Transverse colon (tissue), 4 donors: ENCODE measurements around the gene DAB2IP.

ENCODE experiments used
- EP300 ChIP-seq: sonication (generic); formaldehyde crosslinking; IDR thresholded peaks from one replicate; pipeline ENCODE4 v1.6.1; 2017; ENCODE audit warnings: antibody characterized with exemption, low read depth
- POLR2A ChIP-seq: fragments of 450-650 bp; IDR thresholded peaks from one replicate; pipeline ENCODE4 v1.6.1; 2016; ENCODE audit warnings: antibody characterized with exemption, mild to moderate bottlenecking, moderate library complexity
- POLR2AphosphoS5 ChIP-seq, 3 donors: sonication (generic); formaldehyde crosslinking; IDR thresholded peaks; one replicate each; pipeline ENCODE4 v1.6.1; 2016; ENCODE audit warnings: antibody characterized with exemption in 3 of 3
- TF ChIP-seq, protein P1 (sequence below), 5 experiments: fragments of 200-600 bp in 3 of 5; fragments of 450-650 bp in 2 of 5; sonication (generic) in 3 of 5; IDR thresholded peaks; 1 replicate in 2 of 5; 2 replicates in 3 of 5; pipeline ENCODE4 v1.5.1; 2016 to 2017; ENCODE audit warnings: antibody characterized with exemption in 5 of 5, inconsistent platforms in 3 of 5, mild to moderate bottlenecking in 2 of 5, moderate library complexity in 1 of 5

DNA sequence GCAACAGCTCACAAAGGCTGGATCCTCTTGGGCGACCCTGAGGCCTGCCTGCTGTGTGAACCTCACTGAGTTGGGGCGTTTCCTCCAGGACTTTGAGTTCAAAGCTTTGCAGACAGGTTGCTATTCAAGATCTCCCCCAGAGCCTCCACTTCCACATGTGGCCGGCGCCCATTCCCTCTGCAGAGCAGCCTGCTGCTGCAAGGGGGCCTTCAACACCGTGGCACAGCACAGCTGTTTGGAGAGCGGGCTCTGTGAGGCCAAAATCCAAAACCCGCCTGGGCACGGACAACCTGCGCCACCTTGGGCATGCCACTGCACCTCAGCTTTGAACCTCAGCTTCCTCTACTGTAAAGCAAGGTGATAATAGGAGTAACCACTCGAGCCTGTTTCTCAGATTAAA, 160.3 kb downstream of the DAB2IP start:
- TF ChIP-seq POLR2A (no peak), EP300 (no peak), POLR2AphosphoS5 (IDR thresholded peaks at IDR 0.05) (no peak)
- TF ChIP-seq, protein P1, sequence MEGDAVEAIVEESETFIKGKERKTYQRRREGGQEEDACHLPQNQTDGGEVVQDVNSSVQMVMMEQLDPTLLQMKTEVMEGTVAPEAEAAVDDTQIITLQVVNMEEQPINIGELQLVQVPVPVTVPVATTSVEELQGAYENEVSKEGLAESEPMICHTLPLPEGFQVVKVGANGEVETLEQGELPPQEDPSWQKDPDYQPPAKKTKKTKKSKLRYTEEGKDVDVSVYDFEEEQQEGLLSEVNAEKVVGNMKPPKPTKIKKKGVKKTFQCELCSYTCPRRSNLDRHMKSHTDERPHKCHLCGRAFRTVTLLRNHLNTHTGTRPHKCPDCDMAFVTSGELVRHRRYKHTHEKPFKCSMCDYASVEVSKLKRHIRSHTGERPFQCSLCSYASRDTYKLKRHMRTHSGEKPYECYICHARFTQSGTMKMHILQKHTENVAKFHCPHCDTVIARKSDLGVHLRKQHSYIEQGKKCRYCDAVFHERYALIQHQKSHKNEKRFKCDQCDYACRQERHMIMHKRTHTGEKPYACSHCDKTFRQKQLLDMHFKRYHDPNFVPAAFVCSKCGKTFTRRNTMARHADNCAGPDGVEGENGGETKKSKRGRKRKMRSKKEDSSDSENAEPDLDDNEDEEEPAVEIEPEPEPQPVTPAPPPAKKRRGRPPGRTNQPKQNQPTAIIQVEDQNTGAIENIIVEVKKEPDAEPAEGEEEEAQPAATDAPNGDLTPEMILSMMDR (IDR thresholded peaks at IDR 0.05) = no peak
